T follicular helper cell (primary cell): ENCODE data around the gene RPS17.
A peak's percentile ranks its signal among the peaks of the same experiment; 100 is the strongest.
"Not testable (repeated sequence)": the region's sequence is repeated elsewhere in the genome, so short reads cannot be mapped to it uniquely, and the experiment has no call there.

Experiments used
- DNase-seq: peaks from one replicate; pipeline ENCODE4 v3.0.0-alpha.2; 2020; ENCODE audit warnings: low read depth

Gene RPS17

DNA sequence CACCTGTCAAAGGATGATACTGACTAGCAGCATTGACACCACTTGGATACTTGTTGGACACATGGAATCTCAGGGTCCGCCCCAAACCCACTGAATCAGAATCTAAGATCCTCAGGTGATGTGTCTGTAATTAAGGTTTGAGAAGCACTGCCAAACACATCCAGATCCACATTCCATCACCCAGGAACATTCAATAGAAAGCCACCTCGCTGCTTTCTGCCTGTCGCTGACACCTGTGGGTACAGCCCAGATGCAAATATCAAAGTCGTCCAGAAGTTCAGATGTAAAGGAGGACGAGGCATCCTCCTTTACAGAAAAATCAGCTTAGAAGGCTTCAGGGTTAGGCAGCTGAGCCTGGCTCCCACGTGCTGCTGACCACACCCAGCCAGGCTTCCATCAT lies 5.2 kb upstream of the RPS17 start:
- DNase-seq, result no peak

DNA sequence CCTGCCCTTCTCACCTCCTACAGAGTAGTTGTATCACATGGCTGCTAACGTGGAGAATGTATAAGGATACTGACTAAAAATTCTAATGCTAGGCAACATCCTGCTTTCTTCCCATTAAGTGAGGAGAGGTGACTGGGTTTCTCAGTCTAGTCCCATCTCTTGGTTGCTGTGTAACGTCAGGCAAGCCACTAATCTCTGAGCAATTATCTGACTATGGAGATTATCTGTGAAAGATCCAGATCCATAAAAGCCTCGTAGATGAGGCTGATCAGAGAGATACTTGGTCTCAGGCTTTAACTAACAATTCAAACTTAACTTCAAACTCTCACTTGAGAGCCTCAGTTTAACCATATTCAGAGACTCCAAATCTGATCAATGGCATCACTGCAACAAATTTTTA lies 4.7 kb upstream of the RPS17 start:
- no peak for DNase-seq

DNA sequence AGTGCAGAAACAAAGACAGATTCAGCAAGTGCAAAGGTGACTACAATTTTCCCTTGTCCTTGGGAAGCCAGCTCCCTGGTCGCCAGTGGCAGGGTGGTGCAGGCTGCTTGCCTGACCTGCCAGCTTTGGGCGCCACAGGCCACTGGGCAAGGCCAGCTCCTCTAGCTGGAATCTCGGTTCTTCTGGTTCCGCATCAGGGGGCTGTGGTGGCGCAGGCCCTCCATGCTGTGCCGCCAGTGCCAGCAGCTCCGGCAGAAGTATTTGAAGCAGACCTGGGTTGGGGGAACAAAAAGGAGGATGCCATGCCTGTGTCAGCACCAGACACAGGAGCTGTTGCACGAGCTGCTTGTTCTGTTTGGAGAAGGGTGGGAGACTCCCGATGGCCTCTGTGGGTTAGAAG lies 4.2 kb upstream of the RPS17 start:
- DNase-seq, result no peak

DNA sequence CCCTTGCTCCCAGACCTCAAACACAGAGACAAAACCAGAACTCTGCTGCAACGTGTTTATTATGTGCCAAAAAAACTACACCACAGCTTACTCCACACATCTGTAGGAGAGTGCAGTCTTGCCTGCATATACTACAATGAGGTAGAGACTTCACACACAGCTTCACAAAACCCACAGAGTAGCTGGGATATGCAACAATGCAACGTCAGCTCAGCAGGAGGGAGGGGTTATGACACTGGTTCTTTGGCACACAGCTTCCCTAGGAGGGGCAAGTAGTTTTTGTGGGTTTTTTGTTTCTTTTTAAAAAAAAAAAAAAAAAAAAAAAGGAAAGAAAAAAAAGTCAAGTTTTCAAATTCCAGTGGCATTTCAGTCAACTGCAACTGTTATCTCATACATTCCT lies 2.9 kb upstream of the RPS17 start:
- no peak for DNase-seq

DNA sequence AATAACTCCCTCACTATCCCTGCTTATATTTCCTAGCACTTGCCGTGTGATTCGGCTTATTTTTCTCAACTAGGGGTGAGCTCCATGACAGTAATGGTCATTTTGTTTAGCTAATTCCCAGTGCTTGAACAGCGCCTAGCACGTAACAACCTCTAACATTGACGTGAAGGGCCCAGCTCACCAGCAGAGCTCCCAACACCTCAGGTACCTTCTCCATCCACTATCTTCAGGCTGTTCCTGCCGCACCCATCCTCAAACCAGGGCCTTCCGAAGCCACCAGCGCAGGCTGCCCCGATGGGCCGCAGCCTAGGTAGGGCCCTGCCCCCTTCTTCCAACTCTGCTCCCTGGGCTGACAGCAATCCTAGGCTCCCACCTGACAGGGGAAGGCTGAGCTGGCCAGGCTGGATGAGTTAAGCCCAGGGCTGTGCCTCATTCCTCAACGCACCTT lies 751 bp upstream of the RPS17 start:
- no peak for DNase-seq

DNA sequence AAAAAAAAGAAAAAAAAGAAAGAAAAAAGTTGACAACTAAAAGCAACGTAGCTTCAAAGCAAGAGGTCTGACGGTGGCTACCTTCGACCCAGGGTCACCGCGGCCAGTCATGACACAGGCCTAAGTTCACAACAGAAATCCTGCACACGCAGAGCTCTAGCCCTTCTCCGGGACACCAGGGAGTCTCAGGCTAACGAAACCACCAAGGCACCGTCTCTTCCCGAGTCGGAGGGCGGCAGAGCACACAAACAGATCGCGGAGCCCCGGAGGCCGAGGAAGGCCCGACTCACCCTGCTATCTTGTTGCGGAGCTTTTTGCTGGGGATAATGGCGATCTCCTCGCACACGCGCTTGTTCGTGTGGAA lies 584 bp downstream of the RPS17 start:
- DNase-seq, result no peak

DNA sequence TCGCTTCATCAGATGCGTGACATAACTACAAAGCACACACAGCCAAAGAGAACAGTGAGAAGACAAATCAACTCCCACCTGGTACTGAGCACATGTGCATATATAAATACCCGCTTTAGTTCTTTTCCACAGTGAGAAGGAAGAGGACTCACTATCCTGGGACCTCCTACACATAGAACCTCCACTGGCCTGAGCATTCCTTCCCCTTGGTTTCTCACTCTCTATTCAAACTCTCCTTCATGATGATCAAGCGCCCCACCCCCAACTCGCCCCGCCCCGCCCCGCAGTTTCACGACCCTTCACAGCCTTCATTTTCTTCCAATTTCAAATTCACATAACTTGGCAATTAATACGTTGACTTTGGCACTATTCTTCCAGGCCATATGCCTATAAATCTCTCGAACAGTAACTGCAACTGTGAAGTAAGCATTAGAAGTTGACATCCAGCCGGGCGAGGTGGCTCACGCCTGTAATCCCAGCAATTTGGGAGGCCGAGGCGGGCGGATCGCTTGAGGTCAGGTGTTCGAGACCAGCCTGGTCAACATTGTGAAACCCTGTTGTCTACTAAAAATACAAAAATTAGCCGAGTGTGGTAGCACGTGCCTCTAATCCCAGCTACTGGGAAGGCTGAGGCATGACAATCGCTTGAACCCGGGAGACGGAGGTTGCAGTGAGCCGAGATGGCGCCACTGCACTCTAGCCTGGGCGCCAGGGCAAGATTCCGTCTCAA lies 1.1 kb downstream of the RPS17 start:
- DNase-seq, result no peak

DNA sequence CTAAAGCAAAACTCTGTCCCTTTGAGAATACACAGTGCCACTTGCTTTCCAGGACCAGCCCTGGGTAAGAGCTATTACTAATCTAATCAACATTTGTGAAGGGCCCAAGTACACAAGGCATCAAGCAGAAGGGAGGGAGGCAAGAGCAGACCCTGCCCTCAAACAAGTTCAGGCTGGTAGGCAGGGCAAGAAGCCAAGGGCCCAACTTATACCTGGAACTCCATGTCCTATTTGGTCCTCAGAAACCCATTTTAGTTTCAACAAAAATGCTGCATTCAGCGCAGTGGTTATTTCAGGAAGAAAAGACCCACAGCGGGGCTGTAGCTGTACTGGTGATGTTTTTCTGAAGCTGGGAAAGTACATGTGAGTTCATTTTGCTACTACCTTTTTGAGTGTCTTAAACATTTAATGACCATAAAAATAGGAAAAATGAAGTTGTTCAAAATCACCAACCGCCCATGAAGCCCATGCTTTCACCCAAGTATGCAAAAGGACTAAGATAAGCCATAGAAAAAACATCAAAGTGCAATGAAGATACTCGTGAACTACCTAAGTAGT lies 2.8 kb downstream of the RPS17 start:
- DNase-seq, result no peak

DNA sequence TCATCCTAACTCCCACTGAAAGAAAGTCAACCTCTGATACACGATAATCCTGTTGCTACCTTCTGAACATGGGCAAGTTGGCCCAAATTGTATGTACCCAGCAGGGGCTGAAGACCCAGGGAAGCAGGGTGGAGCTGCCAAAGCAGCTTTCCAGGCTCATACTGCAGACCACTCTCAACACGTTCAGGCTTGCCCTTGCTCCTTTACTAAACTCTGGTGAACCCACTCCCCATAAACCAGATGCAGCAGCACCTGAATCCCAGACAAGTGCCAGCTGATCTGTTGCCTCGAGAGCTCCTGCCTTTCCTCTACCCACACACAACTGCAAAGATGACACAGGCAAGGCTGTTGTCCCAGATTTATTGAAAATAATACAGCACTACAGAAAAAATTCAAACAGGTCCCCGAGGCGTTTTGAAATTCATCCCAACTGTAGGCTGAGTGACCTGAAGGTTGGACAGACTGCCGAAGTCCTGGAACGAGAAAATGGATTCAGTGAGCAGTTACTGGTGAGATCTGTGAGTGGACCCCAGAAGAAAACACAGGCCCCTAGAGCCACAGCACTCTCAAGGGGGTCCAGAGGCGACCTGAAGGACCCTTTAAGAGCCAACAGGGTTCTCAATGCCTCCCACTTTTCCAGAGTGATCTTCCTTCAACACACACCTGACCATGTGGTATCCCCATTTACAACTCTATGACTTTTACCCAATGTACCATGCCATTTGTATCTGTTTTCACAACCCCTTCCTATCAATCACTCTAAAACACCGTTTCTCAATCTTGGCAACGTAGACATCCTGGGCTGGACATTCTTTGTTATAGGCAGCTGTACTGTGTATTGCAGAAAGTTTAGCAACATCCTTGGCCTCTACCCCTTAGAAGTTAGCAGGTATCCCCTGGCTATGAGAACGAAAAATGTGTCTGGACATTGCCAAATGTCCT lies 3.6 kb downstream of the RPS17 start:
- no peak for DNase-seq

DNA sequence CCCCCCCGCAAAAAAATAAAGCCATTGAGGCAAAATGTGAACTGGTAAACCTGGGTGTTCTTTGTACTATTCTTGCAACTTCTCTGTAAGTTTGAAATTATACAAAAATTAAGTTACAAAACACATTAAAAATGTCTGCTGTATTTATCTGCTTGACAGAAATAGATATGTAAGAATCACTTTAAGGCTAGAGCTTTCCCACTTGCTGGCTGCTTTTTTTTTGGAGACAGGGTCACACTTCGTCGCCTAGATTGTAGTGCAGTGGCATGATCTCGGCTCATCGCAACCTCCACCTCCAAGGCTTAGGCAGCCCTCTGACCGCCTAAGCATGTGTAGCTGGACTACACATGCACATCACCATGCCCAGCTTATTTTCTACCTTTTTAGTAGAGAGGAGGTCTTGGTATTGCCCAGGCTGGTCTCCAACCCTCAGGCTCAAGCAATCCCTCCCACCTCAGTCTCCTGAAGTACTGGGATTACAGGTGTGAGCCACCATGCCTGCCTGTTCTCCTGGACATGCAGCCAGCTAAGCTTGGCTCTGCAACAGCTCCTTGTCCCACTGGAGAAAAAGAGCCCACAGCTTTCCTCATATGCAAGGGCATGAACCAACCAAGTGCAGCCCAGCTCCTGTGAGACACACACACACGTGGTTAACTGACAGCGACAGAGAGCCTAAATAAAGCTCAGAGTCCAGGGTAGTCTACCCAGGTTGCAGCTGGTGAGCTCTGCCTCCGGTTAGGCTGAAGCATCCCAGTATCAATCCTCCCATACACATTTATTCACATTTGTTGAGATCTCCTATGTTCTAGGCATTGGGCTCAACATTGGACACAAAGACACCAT lies 4.5 kb downstream of the RPS17 start:
- no peak for DNase-seq

DNA sequence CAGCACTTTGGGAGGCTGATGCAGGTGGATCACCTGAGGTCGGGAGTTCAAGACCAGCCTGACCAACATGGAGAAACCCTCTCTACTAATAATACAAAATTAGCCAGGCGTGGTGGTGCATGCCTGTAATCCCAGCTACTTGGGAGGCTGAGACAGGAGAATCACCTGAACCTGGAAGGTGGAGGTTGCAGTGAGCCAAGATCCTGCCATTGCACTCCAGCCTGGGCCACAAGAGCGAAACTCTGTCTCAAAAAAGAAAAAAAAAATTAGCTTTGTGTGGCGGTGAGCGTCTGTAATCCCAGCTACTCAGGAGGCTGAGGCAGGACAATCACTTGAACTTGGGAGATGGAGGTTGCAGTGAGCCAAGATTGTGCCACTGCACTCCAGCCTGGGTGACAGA lies 5.1 kb downstream of the RPS17 start:
- not testable (repeated sequence) for DNase-seq

DNA sequence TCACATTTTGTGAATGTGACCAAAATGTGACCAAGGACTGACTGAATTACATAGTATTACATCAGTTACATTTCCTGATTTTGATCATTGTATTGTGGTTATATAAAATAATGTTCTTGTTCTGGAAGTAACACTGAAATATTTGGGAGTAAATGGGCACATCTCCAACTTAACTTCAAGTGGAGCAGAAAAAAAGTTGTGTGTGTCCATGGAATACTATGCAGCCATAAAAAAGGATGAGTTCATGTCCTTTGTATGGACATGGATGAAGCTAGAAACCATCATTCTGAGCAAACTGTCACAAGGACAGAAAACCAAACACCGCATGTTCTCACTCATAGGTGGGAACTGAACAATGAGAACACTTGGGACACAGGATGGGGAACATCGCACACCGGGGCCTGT lies 5.8 kb downstream of the RPS17 start:
- not testable (repeated sequence) for DNase-seq

DNA sequence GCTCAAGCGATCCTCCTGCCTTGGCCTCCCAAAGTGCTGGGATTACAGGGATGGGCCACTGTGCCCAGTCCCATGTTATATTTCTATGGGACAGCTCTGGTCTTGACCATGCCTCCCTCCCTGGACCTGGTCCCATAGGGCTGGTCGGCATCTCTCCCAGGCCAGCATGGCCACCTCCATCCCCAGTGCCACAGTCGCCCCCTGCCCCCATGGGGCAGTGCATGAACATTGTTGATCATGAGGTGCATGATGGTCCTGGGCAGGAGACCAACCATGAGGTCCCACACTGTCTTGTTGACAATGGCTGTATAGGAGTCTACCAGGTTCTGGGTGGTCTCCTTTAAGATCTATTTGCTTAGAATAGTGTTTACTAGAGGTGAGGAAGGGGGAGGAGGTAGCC lies 6.5 kb downstream of the RPS17 start:
- DNase-seq, result no peak

DNA sequence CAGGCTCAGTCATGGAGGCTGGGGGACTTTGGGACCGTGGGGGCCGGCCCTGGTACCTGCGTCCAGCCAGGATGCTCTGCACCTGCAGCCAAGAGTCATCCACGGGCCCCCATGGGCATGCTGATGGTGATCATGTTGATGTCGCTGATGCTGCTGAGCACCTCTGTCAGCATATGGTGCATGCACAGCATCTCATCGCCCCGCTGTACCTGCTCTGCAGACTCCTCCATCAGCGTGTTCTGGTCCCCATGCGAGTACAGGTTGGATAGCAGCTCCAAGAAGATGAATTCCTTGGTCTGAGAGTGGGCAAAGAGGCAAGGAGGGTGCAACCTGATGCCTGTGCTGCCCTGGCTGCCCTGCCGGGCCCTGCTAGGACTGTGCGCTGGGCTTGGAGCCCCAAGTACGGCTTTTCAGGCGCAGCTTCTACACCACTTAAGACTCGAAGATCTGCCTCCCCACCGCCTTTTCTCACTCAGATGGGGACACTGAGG lies 7.2 kb downstream of the RPS17 start:
- no peak for DNase-seq

DNA sequence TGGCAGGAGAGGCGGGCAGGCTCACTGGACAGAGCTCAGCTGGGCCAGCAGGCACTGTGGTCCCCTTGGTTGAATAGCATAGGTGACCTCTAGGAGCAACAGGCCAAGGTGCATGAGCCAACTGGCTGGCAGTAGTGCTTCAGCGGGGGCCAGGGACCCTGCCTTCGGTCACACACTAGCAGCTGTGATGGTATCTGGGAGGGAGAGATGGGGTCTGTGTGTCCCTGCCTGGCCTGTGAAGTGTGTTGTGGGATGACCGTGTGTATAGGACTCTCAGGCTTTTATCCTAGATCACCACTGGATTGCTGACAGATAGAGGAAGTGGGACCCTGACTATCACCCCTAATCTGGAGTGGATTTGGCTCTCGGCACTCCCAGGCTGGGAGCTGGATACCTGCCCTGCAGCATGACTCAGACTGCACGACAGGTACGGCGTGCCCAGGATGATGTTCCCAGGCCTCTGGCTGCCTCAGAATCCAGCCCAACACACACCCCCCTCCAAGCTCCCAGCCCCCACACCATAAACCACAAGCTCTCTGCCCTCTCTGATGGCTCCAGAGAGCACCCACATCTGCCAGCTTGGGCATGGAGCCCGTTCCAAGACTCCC lies 7.8 kb downstream of the RPS17 start:
- no peak for DNase-seq

DNA sequence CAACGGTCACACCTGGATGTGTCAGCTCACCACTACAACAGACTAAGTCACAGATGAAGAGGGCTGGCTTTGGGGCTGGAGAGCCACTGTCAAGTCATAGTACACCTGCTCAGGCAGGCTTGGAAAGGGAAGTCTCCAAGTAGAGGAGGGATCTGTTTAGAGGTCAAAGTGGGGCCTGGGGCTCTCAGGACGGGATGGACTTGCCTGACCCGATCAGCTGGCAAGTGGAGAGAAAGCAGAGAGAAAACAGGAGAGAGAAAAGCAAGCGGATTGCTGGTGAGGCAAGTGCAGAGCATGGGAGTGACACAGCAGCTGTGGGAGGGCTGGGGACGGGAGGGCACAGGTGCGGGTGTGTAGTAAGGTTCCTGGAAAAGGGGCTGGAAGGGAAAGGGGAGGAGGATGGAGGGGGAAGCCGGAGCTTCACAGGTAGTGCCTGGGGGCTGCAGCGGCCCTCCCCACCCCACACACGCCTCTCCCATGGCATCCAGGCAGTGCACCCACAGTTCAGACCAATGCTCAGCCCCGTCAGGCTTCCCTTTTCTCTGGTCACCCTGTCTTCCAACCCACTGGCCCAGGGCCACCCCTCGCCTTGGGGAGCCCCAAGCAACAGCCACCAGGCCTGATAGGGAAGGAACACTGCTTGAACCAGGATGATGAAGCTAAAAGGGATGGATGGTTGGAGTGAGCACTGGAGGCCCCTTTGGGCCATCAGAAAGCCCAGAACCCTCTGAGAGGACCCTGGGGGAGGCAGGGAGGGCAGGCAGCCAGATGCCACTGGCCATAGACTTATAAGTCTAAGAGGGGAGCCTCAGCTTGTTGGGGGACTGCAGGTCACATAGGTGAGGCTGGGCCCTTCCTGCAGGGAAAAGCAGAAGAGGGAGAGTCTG lies 8.5 kb downstream of the RPS17 start:
- DNase-seq, result no peak

DNA sequence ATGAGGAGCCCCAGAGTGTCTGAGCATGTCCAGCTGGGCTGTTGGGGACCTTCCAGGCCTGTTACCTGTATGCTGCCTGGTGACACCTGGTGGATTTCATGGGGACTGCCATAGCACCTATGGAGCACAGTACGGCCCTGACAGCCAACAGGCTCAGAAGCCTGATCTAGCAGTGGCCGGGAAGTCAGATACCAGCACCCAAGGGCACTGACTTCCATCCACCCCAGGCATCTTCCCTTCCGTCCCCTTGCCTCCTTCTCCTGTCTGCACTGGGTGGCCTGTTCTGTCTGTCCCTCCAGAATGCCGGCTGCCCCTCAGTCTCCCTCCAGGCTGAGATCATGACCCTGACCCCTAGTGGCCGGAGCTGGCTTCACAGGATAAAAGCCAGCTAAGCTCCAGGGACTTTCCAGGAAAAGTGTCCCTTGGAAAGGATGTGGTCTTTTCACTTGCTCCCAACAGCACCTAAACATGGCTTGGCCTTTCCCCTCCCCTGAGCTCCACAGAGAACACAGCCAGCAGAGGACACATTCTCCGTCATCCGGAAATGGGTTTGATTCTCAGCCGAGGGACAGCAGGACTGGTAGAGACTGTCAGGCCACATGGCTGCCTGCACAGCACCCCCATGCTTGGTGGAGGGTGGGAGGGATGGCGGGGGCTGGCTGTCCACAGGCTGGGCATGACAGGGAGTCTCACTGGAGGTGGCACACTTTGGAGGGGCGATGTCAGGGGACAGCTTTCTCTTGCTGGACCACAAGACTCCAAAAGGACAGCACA lies 9.5 kb downstream of the RPS17 start:
- DNase-seq, result peak; percentile 56

DNA sequence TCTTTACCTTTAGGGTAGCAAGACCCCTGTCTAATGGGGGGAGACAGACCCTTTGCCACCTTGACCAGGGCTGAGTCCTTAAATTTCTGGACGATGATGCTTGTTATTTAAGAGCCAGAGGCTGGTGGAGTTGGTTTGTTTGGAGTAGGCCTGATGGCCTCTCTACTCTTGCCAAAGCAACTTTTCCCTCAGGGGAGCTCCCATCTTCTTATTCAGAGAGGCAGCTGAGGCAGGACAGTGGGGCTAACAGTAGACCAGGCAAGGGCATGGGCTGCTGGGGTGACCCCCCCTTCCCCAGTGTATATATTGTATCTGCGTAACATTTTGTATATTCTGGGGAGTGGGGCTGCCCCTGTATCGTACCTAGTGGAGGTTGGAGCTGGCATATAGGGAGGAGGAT lies 10.3 kb downstream of the RPS17 start:
- no peak for DNase-seq

DNA sequence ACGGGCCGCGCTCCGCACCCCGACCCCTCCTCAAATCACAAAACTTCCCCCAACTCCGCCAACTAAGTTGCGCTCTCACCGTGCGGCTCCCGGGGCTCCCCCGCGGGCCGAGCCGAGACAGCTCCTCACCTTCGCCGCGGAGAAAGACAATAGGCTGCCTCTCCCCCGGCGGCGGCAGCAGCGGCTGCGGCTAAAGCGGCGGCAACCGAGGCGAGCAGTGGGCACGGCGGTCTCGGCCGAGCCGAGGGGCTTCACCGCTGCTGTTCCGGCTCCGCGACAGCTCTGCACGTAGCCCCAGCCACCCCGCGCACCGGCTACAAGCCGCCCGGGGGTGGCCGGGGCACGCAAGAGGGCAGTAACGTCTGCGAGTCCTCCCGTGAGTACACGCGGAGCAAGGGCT lies 26.7 kb downstream of the RPS17 start:
- DNase-seq, result not testable (repeated sequence)

DNA sequence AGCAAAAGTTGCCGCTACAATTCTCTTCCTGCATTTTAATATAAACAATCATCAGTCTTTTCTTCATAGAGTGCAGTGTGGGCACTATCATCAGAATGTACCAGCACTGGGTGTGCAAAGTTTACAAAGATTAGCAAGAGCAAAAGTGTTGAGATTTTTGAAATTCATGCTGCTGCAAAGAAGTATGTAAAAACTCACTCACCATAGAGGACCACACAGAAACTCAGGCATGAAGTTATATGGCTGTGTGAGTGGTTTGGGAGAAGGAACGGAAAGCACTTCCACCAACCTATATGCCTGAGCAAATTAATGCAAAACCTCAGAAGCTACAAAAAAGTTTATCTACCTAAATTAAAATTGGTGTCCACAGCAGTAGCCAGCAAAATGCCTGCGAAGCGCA lies 32.6 kb downstream of the RPS17 start:
- not testable (repeated sequence) for DNase-seq
